Choroid plexus epithelial cell (primary cell): ENCODE measurements around the gene CSMD2.

ENCODE experiments used
- DNase-seq: peaks from one replicate; pipeline ENCODE4 v3.0.0-alpha.2; 2010; ENCODE audit warnings: low read depth
- H3K4me3 ChIP-seq: 2 replicates; pipeline ENCODE4 v1.5.1; 2011; ENCODE audit warnings: low read depth, mild to moderate bottlenecking, control low read depth, low read length, moderate library complexity
- CTCF ChIP-seq: conservative IDR thresholded peaks from 2 replicates; pipeline ENCODE4 v1.5.1; 2011; ENCODE audit warnings: low read depth, mild to moderate bottlenecking, control low read depth, inconsistent platforms, low read length, moderate library complexity

Gene CSMD2

DNA sequence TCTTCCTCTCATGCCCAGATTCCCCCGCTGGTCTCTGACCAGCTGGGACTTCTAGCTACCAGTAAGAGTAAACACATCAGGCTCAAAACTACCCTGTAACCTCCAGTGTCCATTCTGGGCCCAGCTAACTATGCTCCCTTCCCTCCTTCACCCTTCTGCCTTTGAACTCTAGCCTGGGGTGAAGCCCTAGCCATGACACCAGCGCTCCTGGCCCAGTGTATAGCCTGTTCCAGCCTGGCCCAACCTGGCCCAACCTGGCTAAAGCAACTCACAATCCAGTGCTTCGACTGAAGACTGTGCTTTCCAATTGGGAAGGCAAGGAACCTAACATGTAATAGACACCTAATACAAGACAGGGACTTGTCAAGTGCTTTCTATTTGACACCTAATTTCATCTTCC lies 27.6 kb downstream of the CSMD2 start:
- DNase-seq, result no peak
- TF ChIP-seq CTCF, result no peak
- no peak overlapping the region for H3K4me3 ChIP-seq

GRCh38 chr1:34132161-34132420 lies 32.9 kb downstream of the CSMD2 start:
- no peak overlapping the region for H3K4me3 ChIP-seq
- no peak for TF ChIP-seq CTCF
- no peak for DNase-seq

GRCh38 chr1:34131396-34132160 lies 33.5 kb downstream of the CSMD2 start:
- no peak overlapping the region for H3K4me3 ChIP-seq
- TF ChIP-seq CTCF, result no peak
- DNase-seq, result no peak

GRCh38 chr1:34130306-34130705 lies 34.7 kb downstream of the CSMD2 start:
- DNase-seq, result no peak
- no peak for TF ChIP-seq CTCF
- no peak overlapping the region for H3K4me3 ChIP-seq

DNA sequence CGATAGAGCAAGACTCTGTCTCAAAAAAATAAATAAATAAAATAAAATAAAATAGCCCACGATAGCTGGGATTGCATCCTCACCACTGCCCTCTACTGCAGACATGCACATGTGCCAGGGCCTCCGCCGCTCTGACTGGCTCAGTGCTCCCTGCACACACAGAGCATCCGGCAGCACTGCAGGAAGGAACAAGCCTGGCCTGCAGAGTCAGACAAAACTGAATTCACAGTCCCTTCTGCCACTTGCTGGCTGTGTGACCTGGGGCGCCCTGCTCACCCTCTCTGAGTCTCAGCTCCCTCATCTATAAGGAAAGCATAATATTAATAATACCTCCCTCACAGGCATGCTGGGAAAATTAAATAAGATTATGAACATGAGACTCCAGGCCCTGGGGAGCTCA lies 35.4 kb downstream of the CSMD2 start:
- no peak overlapping the region for H3K4me3 ChIP-seq
- no peak for DNase-seq
- TF ChIP-seq CTCF, result no peak

GRCh38 chr1:34128186-34128889 lies 36.7 kb downstream of the CSMD2 start:
- no peak overlapping the region for H3K4me3 ChIP-seq
- DNase-seq, result no peak
- no peak for TF ChIP-seq CTCF
